Prostate gland (tissue), 2 donors: ENCODE results near the gene CHST15.

Source experiments
- CTCF ChIP-seq, 4 experiments: fragments of 200-600 bp in 2 of 4; fragments of 450-650 bp in 2 of 4; sonication (generic) in 2 of 4; IDR thresholded peaks; 1 replicate in 3 of 4; 2 replicates in 1 of 4; pipeline ENCODE4 v1.5.1; 2016 to 2019; ENCODE audit warnings: antibody characterized with exemption in 4 of 4, mild to moderate bottlenecking in 2 of 4, moderate library complexity in 2 of 4
- POLR2A ChIP-seq: fragments of 450-650 bp; IDR thresholded peaks from one replicate; pipeline ENCODE4 v1.6.1; 2016; ENCODE audit warnings: antibody characterized with exemption, mild to moderate bottlenecking
- POLR2AphosphoS5 ChIP-seq: sonication (generic); formaldehyde crosslinking; IDR thresholded peaks from one replicate; pipeline ENCODE4 v1.6.1; 2017; ENCODE audit warnings: antibody characterized with exemption

- no peak for TF ChIP-seq CTCF (IDR thresholded peaks at IDR 0.05)
- TF ChIP-seq POLR2AphosphoS5 = no peak
- TF ChIP-seq POLR2A = no peak
Observed at GRCh38 chr10:124036746-124037145, 56.7 kb downstream of the CHST15 start.
